Measurements from ENCODE around the gene YJEFN3. TPM values are rescaled to one million over a fixed set of nuclear protein-coding genes. Genes with fewer than 3 reads are reported as not detected.

YJEFN3 gene
- polyA plus RNA-seq, 5 donors, result 10.1 to 14.8 (median 11.6) TPM

GRCh38 chr19:19552798-19553197, 24.1 kb downstream of the YJEFN3 start:
- DNase-seq, result no peak

GRCh38 chr19:19553670-19554069, 25.0 kb downstream of the YJEFN3 start:
- DNase-seq, result no peak

- DNase-seq, result no peak
Observed at GRCh38 chr19:19554074-19555023, 25.6 kb downstream of the YJEFN3 start.

GRCh38 chr19:19558055-19558454, 29.3 kb downstream of the YJEFN3 start:
- DNase-seq, result no peak

GRCh38 chr19:19558636-19559035, 29.9 kb downstream of the YJEFN3 start:
- DNase-seq, result no peak

GRCh38 chr19:19559931-19560330, 31.2 kb downstream of the YJEFN3 start:
- no peak for DNase-seq

GRCh38 chr19:19561946-19562664, 33.4 kb downstream of the YJEFN3 start:
- no peak for DNase-seq

- no peak for DNase-seq
Observed at GRCh38 chr19:19562665-19563347, 34.1 kb downstream of the YJEFN3 start.

- DNase-seq, result no peak
Observed at GRCh38 chr19:19563348-19563848, 34.7 kb downstream of the YJEFN3 start.

- no peak for DNase-seq
Observed at GRCh38 chr19:19566306-19566705, 37.6 kb downstream of the YJEFN3 start.

GRCh38 chr19:19567391-19567790, 38.7 kb downstream of the YJEFN3 start:
- DNase-seq, result no peak

- DNase-seq, result no peak
Observed at GRCh38 chr19:19568802-19569756, 40.4 kb downstream of the YJEFN3 start.

GRCh38 chr19:19570571-19570970, 41.9 kb downstream of the YJEFN3 start:
- no peak for DNase-seq

GRCh38 chr19:19571071-19571786, 42.5 kb downstream of the YJEFN3 start:
- no peak for DNase-seq

GRCh38 chr19:19575411-19575810, 46.7 kb downstream of the YJEFN3 start:
- DNase-seq, result no peak

GRCh38 chr19:19578252-19578651, 49.5 kb downstream of the YJEFN3 start:
- no peak for DNase-seq

- DNase-seq, result no peak
Observed at GRCh38 chr19:19579533-19580361, 51.0 kb downstream of the YJEFN3 start.

- no peak for DNase-seq
Observed at GRCh38 chr19:19580418-19580817, 51.7 kb downstream of the YJEFN3 start.

- no peak for DNase-seq
Observed at GRCh38 chr19:19581391-19581790, 52.7 kb downstream of the YJEFN3 start.

Measured in right lung (tissue), 5 donors.